GM12878 (cell line): Measurements from ENCODE around the gene CNIH1. TPM values are rescaled to one million over a fixed set of nuclear protein-coding genes. Genes with fewer than 3 reads are reported as not detected.

Source experiments
- ATF3 ChIP-seq: IDR thresholded peaks from 2 replicates; pipeline ENCODE4 v1.6.1; 2011; ENCODE audit warnings: low read depth, mild to moderate bottlenecking, low read length, moderate library complexity, borderline replicate concordance; ENCODE audit errors: extremely low read depth
- BHLHE40 ChIP-seq, 2 experiments: fragments of 450-650 bp in 1 of 2; IDR thresholded peaks; 2 replicates each; pipeline ENCODE4 v1.6.1; 2011 to 2017; ENCODE audit warnings: low read depth in 2 of 2, borderline replicate concordance in 1 of 2, improper control_type of control experiment in 1 of 2, low read length in 1 of 2, mild to moderate bottlenecking in 1 of 2
- CBFB ChIP-seq: IDR thresholded peaks from 2 replicates; pipeline ENCODE4 v1.6.1; 2016; ENCODE audit warnings: antibody characterized with exemption, low read depth
- CBX5 ChIP-seq: sonication (generic); IDR thresholded peaks from 2 replicates; pipeline ENCODE4 v1.6.1; 2016; ENCODE audit warnings: low read depth, moderate library complexity, mild to moderate bottlenecking, inconsistent platforms
- CEBPB ChIP-seq, 2 experiments: fragments of 150-350 bp in 1 of 2; IDR thresholded peaks; 2 replicates each; pipeline ENCODE4 v1.6.1; 2012 to 2014; ENCODE audit warnings: low read depth in 2 of 2, low read length in 2 of 2, borderline replicate concordance in 1 of 2, inconsistent platforms in 1 of 2
- DPF2 ChIP-seq: fragments of 450-650 bp; IDR thresholded peaks from 2 replicates; pipeline ENCODE4 v1.6.1; 2017; ENCODE audit warnings: mild to moderate bottlenecking
- EP300 ChIP-seq, 2 experiments: fragments of 150-350 bp in 1 of 2; IDR thresholded peaks; 2 replicates each; pipeline ENCODE4 v1.6.1; 2011 to 2012; ENCODE audit warnings: low read depth in 2 of 2, low read length in 2 of 2, borderline replicate concordance in 1 of 2, improper control_type of control experiment in 1 of 2, inconsistent platforms in 1 of 2; ENCODE audit not compliant: control insufficient read depth in 1 of 2
- FOXK2 ChIP-seq: fragments of 450-650 bp; IDR thresholded peaks from 2 replicates; pipeline ENCODE4 v1.6.1; 2017; ENCODE audit warnings: mild to moderate bottlenecking, moderate library complexity
- HDGF ChIP-seq: fragments of 450-650 bp; IDR thresholded peaks from 2 replicates; pipeline ENCODE4 v1.6.1; 2016; ENCODE audit warnings: antibody characterized with exemption
- KLF5 ChIP-seq: fragments of 450-650 bp; IDR thresholded peaks from 2 replicates; pipeline ENCODE4 v1.6.1; 2014; ENCODE audit warnings: mild to moderate bottlenecking; ENCODE audit not compliant: partially characterized antibody
- LARP7 ChIP-seq: fragments of 450-650 bp; IDR thresholded peaks from 2 replicates; pipeline ENCODE4 v1.6.1; 2017; ENCODE audit warnings: mild to moderate bottlenecking
- MAX ChIP-seq: IDR thresholded peaks from 2 replicates; pipeline ENCODE4 v1.6.1; 2012; ENCODE audit warnings: low read depth, low read length, improper control_type of control experiment
- MYB ChIP-seq: fragments of 150-350 bp; IDR thresholded peaks from 2 replicates; pipeline ENCODE4 v1.6.1; 2014; ENCODE audit warnings: mild to moderate bottlenecking, low read depth, low read length, borderline replicate concordance
- POLR2AphosphoS5 ChIP-seq: IDR thresholded peaks from 2 replicates; pipeline ENCODE4 v1.6.1; 2011; ENCODE audit warnings: mild to moderate bottlenecking, low read length, inconsistent platforms
- RCOR1 ChIP-seq: conservative IDR thresholded peaks from 2 replicates; pipeline ENCODE4 v1.6.1; 2012; ENCODE audit warnings: low read depth, low read length, improper control_type of control experiment
- REST ChIP-seq: IDR thresholded peaks from 2 replicates; pipeline ENCODE4 v1.6.1; 2012; ENCODE audit warnings: mild to moderate bottlenecking, low read depth, low read length
- RFX5 ChIP-seq: IDR thresholded peaks from 2 replicates; pipeline ENCODE4 v1.6.1; 2011; ENCODE audit warnings: low read depth, low read length, improper control_type of control experiment
- RUNX3 ChIP-seq: IDR thresholded peaks from 2 replicates; pipeline ENCODE4 v1.6.1; 2012; ENCODE audit warnings: low read length, inconsistent platforms
- SIX5 ChIP-seq: IDR thresholded peaks from 2 replicates; pipeline ENCODE4 v1.6.1; 2011; ENCODE audit warnings: mild to moderate bottlenecking, low read depth, low read length, moderate library complexity; ENCODE audit not compliant: severe bottlenecking
- SRF ChIP-seq, 2 experiments: IDR thresholded peaks; 2 replicates each; pipeline ENCODE4 v1.6.1; 2011; ENCODE audit warnings: low read depth in 2 of 2, low read length in 2 of 2, mild to moderate bottlenecking in 1 of 2, moderate library complexity in 1 of 2
- TBL1XR1 ChIP-seq: IDR thresholded peaks from 2 replicates; pipeline ENCODE4 v1.6.1; 2012; ENCODE audit warnings: low read depth, low read length, improper control_type of control experiment
- TCF7 ChIP-seq: IDR thresholded peaks from 2 replicates; pipeline ENCODE4 v1.6.1; 2014; ENCODE audit warnings: antibody characterized with exemption, borderline replicate concordance
- USF2 ChIP-seq: IDR thresholded peaks from 2 replicates; pipeline ENCODE4 v1.6.1; 2011; ENCODE audit warnings: low read depth, low read length, improper control_type of control experiment, borderline replicate concordance
- YBX1 ChIP-seq: fragments of 450-650 bp; IDR thresholded peaks from 2 replicates; pipeline ENCODE4 v1.6.1; 2016; ENCODE audit warnings: antibody characterized with exemption
- ZBTB33 ChIP-seq: fragments of 450-650 bp; IDR thresholded peaks from 2 replicates; pipeline ENCODE4 v1.6.1; 2017; ENCODE audit warnings: mild to moderate bottlenecking
- polyA plus RNA-seq, 11 experiments: library from polyadenylated mRNA; depleted of rRNA in 4 of 11; unstranded in 6 of 11; stranded (reverse) in 5 of 11; fragments of >200 nt; fragmentation: Nextera tagmentation in 4 of 11; fragmentation: Illumina TruSeq in 1 of 11; extraction: Ambion mirVana in 4 of 11; extraction: Trizol in 1 of 11; gene quantifications; 1 replicate in 1 of 11; 2 replicates in 10 of 11; pipeline versions ENCODE4 v1.2.1 to v1.2.3, GENCODE V29; 2011 to 2016; ENCODE audit warnings: inconsistent platforms in 2 of 11, missing spikeins in 2 of 11, low read depth in 1 of 11
- total RNA-seq, 4 experiments: library from RNA; depleted of rRNA in 3 of 4; stranded (reverse); fragments of >200 nt in 3 of 4; fragmentation: Illumina TruSeq in 1 of 4; extraction: Trizol in 1 of 4; gene quantifications; 2 replicates each; pipeline versions ENCODE4 v1.2.1 to v1.2.3, GENCODE V29; 2013 to 2021

The CNIH1 gene
- total and polyA plus RNA-seq, 10 of the 15 experiments (the other 5 are each of a cell fraction or from before 2014, with no cell fraction given): 48.9 to 274 (median 110) TPM

- TF ChIP-seq USF2: peak; percentile 78
- no peak for TF ChIP-seq RFX5
- TF ChIP-seq DPF2: 0 out of 2 replicates have a peak, but pooled peaks have one; percentile 71
- peak; percentile 79 for TF ChIP-seq POLR2AphosphoS5
- no peak for TF ChIP-seq FOXK2
- TF ChIP-seq TBL1XR1: no peak
- no peak for TF ChIP-seq MYB
- no peak for TF ChIP-seq RUNX3
- TF ChIP-seq KLF5: peak; percentile 54
- TF ChIP-seq ATF3: peak; percentile 80; the same call in 1 of the 2 replicates
- no peak for TF ChIP-seq CEBPB (IDR thresholded peaks at IDR 0.05; ENCODE audit: borderline replicate concordance in 1 of 2, low read depth in 2 of 2, low read length in 2 of 2)
- TF ChIP-seq BHLHE40 (IDR thresholded peaks at IDR 0.05; ENCODE audit: borderline replicate concordance in 1 of 2, low read depth in 2 of 2, low read length in 1 of 2): peak; percentile 99 to 100
- peak; percentile 83 for TF ChIP-seq LARP7
- no peak for TF ChIP-seq SRF (IDR thresholded peaks at IDR 0.05; ENCODE audit: low read depth in 2 of 2, low read length in 2 of 2)
- TF ChIP-seq SIX5: no peak
- TF ChIP-seq TCF7: no peak
- TF ChIP-seq HDGF: no peak
- no peak for TF ChIP-seq ZBTB33
- no peak for TF ChIP-seq CBFB
- TF ChIP-seq REST: no peak
- TF ChIP-seq CBX5: no peak
- TF ChIP-seq MAX: peak; percentile 95
- TF ChIP-seq RCOR1: no peak
- TF ChIP-seq EP300 (IDR thresholded peaks at IDR 0.05; ENCODE audit: borderline replicate concordance in 1 of 2, control insufficient read depth in 1 of 2, low read depth in 2 of 2, low read length in 2 of 2): 0 out of 4 replicates have a peak, but pooled peaks of 1 of the 2 experiments have one; percentile 6
- TF ChIP-seq YBX1: no peak
Observed at GRCh38 chr14:54488646-54489317, 47.6 kb upstream of the CNIH1 start, which contains the start of gene GMFB (continued).
